Keratinocyte (primary cell): ENCODE results near the gene SLC9B2.

Experiments
- CTCF ChIP-seq, 3 experiments: IDR thresholded peaks in 1 of 3; conservative IDR thresholded peaks in 1 of 3; optimal IDR thresholded peaks in 1 of 3; 2 replicates in 2 of 3; 3 replicates in 1 of 3; pipeline versions ENCODE3 to v1.5.1; 2011; ENCODE audit warnings: low read length in 3 of 3, mild to moderate bottlenecking in 3 of 3, moderate library complexity in 2 of 3, control low read depth in 1 of 3, inconsistent platforms in 1 of 3; ENCODE audit not compliant: insufficient read depth in 2 of 3; ENCODE audit errors: extremely low read depth in 1 of 3
- EZH2 ChIP-seq: IDR thresholded peaks from one replicate; pipeline ENCODE4 v1.6.1; 2012; ENCODE audit warnings: inconsistent platforms, mild to moderate bottlenecking, low read length, moderate library complexity

DNA sequence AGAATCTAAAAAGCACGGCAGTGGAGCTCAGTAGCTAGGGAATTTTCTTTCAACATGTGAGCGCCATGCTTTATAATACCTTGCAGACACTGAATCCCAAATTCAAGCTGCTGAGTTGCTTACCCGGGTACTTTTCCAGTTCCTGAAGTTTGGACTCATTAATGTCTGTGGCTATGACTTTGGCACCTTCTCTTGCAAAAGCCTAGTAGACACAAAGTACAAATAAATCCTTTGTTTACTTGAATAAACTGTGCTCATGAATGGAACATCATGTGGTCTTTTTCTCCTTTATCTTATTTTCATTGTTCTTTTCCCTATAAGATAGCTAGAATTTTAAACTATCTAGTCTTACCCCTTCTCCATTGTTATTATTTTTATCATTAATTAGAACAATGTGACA lies 18.5 kb upstream of the SLC9B2 start:
- TF ChIP-seq CTCF (optimal IDR thresholded peaks at IDR 0.05 in 1 of 3, IDR thresholded peaks at IDR 0.05 in 1 of 3, conservative IDR thresholded peaks at IDR 0.05 in 1 of 3; ENCODE audit: extremely low read depth in 1 of 3, insufficient read depth in 2 of 3, low read length in 3 of 3) (no peak), EZH2 (no peak)
